IMR-90 (cell line): Measurements from ENCODE around the gene HIVEP3. TPM values are rescaled to one million over a fixed set of nuclear protein-coding genes. Genes with fewer than 3 reads are reported as not detected.

Experiments
- ATAC-seq: fragments of 200-7000 bp; cut with Tn5 transposase; 2 replicates; pipeline ENCODE4 v1.9.1; 2020; ENCODE audit warnings: low read depth, mild to moderate bottlenecking, moderate library complexity
- BruUV-seq: library from RNA; stranded (reverse); fragments of 400-500 nt; replicated peaks from 2 replicates; lab custom pipeline; 2021; lab: Mats Ljungman, UMichigan
- CTCF ChIA-PET: fragments of 300-600 bp; formaldehyde crosslinking; extraction: SDS; loops from one replicate; lab custom pipeline; 2021; ENCODE audit warnings: antibody characterized with exemption; lab: Yijun Ruan, JAX
- POLR2A ChIA-PET: fragments of 300-600 bp; sonication (Branson Sonifier 250); formaldehyde crosslinking; loops from one replicate; lab custom pipeline; 2022; ENCODE audit warnings: antibody characterized with exemption; ENCODE audit not compliant: unreplicated experiment; lab: Charles Lee
- DNase-seq: peaks from one replicate; pipeline ENCODE4 v3.0.0; 2013
- H2AFZ ChIP-seq: replicated peaks from 2 replicates; pipeline ENCODE3; 2013; ENCODE audit warnings: low read length, mild to moderate bottlenecking; ENCODE audit not compliant: poor library complexity
- H2AK5ac ChIP-seq: 2 replicates; pipeline ENCODE4 v1.6.1; 2013; ENCODE audit warnings: low read depth, low read length, inconsistent platforms
- H2AK9ac ChIP-seq: replicated peaks from 2 replicates; pipeline ENCODE3; 2013; ENCODE audit warnings: mild to moderate bottlenecking, low read depth, low read length, moderate library complexity; ENCODE audit not compliant: poor library complexity
- H2BK120ac ChIP-seq: 2 replicates; pipeline ENCODE4 v1.6.1; 2013; ENCODE audit warnings: low read depth, low read length, inconsistent platforms
- H2BK15ac ChIP-seq: 3 replicates; pipeline ENCODE4 v1.6.1; 2013; ENCODE audit warnings: low read depth, low read length, inconsistent platforms
- H2BK20ac ChIP-seq: 2 replicates; pipeline ENCODE4 v1.6.1; 2013; ENCODE audit warnings: low read depth, mild to moderate bottlenecking, inconsistent platforms, low read length, moderate library complexity
- H2BK5ac ChIP-seq: 2 replicates; pipeline ENCODE4 v1.6.1; 2013; ENCODE audit warnings: mild to moderate bottlenecking, low read depth, low read length, inconsistent platforms; ENCODE audit not compliant: poor library complexity, severe bottlenecking
- H3K14ac ChIP-seq: replicated peaks from 2 replicates; pipeline ENCODE4 v1.6.1; 2013; ENCODE audit warnings: low read depth, low read length, inconsistent platforms
- H3K18ac ChIP-seq: 2 replicates; pipeline ENCODE4 v1.6.1; 2013; ENCODE audit warnings: low read depth, low read length, control low read depth
- H3K23ac ChIP-seq: 2 replicates; pipeline ENCODE4 v1.6.1; 2013; ENCODE audit warnings: low read depth, low read length, inconsistent platforms
- H3K27ac ChIP-seq: 2 replicates; pipeline ENCODE4 v1.5.1; 2013; ENCODE audit warnings: mild to moderate bottlenecking, control low read depth, low read length; ENCODE audit not compliant: insufficient read depth
- H3K27me3 ChIP-seq: 2 replicates; pipeline ENCODE4 v1.6.1; 2013; ENCODE audit warnings: low read length; ENCODE audit not compliant: control insufficient read depth, insufficient read depth
- H3K36me3 ChIP-seq: 2 replicates; pipeline ENCODE4 v1.6.1; 2013; ENCODE audit warnings: low read length, mixed read lengths; ENCODE audit not compliant: control insufficient read depth, insufficient read depth
- H3K4ac ChIP-seq: 2 replicates; pipeline ENCODE4 v1.6.1; 2013; ENCODE audit warnings: low read depth, low read length, inconsistent platforms
- H3K4me1 ChIP-seq: 2 replicates; pipeline ENCODE4 v1.6.1; 2013; ENCODE audit warnings: low read length, mixed read lengths; ENCODE audit not compliant: control insufficient read depth, insufficient read depth
- H3K4me2 ChIP-seq: 2 replicates; pipeline ENCODE4 v1.6.1; 2013; ENCODE audit warnings: low read depth, mild to moderate bottlenecking, control low read depth, low read length, moderate library complexity
- H3K4me3 ChIP-seq: 2 replicates; pipeline ENCODE4 v1.5.1; 2013; ENCODE audit warnings: low read depth, mild to moderate bottlenecking, control low read depth, low read length, moderate library complexity; ENCODE audit not compliant: insufficient read depth
- H3K56ac ChIP-seq: 2 replicates; pipeline ENCODE4 v1.6.1; 2013; ENCODE audit warnings: low read length, inconsistent platforms; ENCODE audit not compliant: insufficient read depth; ENCODE audit errors: extremely low read depth
- H3K79me1 ChIP-seq, 2 experiments: 2 replicates each; pipeline ENCODE4 v1.6.1; 2013; ENCODE audit warnings: low read length in 2 of 2, inconsistent platforms in 1 of 2, low read depth in 1 of 2
- H3K9ac ChIP-seq: 2 replicates; pipeline ENCODE4 v1.6.1; 2013; ENCODE audit warnings: low read depth, low read length, control low read depth
- H3K9me1 ChIP-seq: 2 replicates; pipeline ENCODE4 v1.6.1; 2013; ENCODE audit warnings: low read length, inconsistent platforms; ENCODE audit not compliant: insufficient read depth
- H3K9me3 ChIP-seq: 2 replicates; pipeline ENCODE4 v1.6.1; 2013; ENCODE audit warnings: low read length; ENCODE audit not compliant: control insufficient read depth, insufficient read depth
- H4K20me1 ChIP-seq: 2 replicates; pipeline ENCODE4 v1.6.1; 2013; ENCODE audit warnings: low read length, inconsistent platforms; ENCODE audit not compliant: insufficient read depth
- H4K5ac ChIP-seq: 2 replicates; pipeline ENCODE4 v1.6.1; 2013; ENCODE audit warnings: mild to moderate bottlenecking, low read depth, low read length, control low read depth
- H4K8ac ChIP-seq, 2 experiments: 2 replicates each; pipeline ENCODE4 v1.6.1; 2013; ENCODE audit warnings: low read depth in 2 of 2, low read length in 2 of 2, control low read depth in 1 of 2, inconsistent platforms in 1 of 2
- H4K91ac ChIP-seq: 2 replicates; pipeline ENCODE4 v1.6.1; 2013; ENCODE audit warnings: low read depth, low read length, inconsistent platforms; ENCODE audit not compliant: insufficient read depth
- BHLHE40 ChIP-seq: fragments of 150-350 bp; IDR thresholded peaks from 2 replicates; pipeline ENCODE4 v1.6.1; 2016; ENCODE audit warnings: mild to moderate bottlenecking, low read depth, low read length
- CEBPB ChIP-seq: IDR thresholded peaks from 2 replicates; pipeline ENCODE4 v1.6.1; 2012; ENCODE audit warnings: low read depth, low read length, improper control_type of control experiment
- CHD1 ChIP-seq: IDR thresholded peaks from 2 replicates; pipeline ENCODE4 v1.6.1; 2012; ENCODE audit warnings: low read depth, low read length, improper control_type of control experiment
- CTCF ChIP-seq: conservative IDR thresholded peaks from 2 replicates; pipeline ENCODE4 v1.5.1; 2012; ENCODE audit warnings: mild to moderate bottlenecking, low read depth, low read length, improper control_type of control experiment
- FOS ChIP-seq: fragments of 150-350 bp; IDR thresholded peaks from 2 replicates; pipeline ENCODE4 v1.6.1; 2016; ENCODE audit warnings: low read depth, low read length
- MAFK ChIP-seq: IDR thresholded peaks from 2 replicates; pipeline ENCODE4 v1.6.1; 2012; ENCODE audit warnings: low read depth, low read length, improper control_type of control experiment
- MAZ ChIP-seq: IDR thresholded peaks from 2 replicates; pipeline ENCODE4 v1.6.1; 2012; ENCODE audit warnings: low read depth, mild to moderate bottlenecking, low read length, improper control_type of control experiment, moderate library complexity, borderline replicate concordance
- MXI1 ChIP-seq: IDR thresholded peaks from 2 replicates; pipeline ENCODE4 v1.6.1; 2012; ENCODE audit warnings: low read depth, mild to moderate bottlenecking, low read length, moderate library complexity, borderline replicate concordance
- NFE2L2 ChIP-seq: fragments of 150-350 bp; IDR thresholded peaks from 2 replicates; pipeline ENCODE4 v1.6.1; 2016; ENCODE audit warnings: low read depth, mild to moderate bottlenecking, low read length
- RAD21 ChIP-seq: IDR thresholded peaks from 2 replicates; pipeline ENCODE4 v1.6.1; 2012; ENCODE audit warnings: low read length, improper control_type of control experiment
- RCOR1 ChIP-seq: IDR thresholded peaks from 2 replicates; pipeline ENCODE4 v1.6.1; 2012; ENCODE audit warnings: mild to moderate bottlenecking, low read length, improper control_type of control experiment; ENCODE audit not compliant: insufficient replicate concordance
- WGBS, 2 experiments: methylation state at CpG; one replicate each; pipeline versions ENCODE4 v1.1.5 to v1.1.7; 2013; ENCODE audit warnings: missing lambda C conversion rate in 2 of 2; ENCODE audit not compliant: insufficient read length in 1 of 2; ENCODE audit errors: extremely low coverage in 2 of 2; 5-methylcytosine and 5-hydroxymethylcytosine counted together
- dilution Hi-C: fragments of 300-500 bp; cut with HindIII; formaldehyde crosslinking; loops from one replicate; pipeline ENCODE4 v1.14.3; 2018; ENCODE audit warnings: low sequenced_read_pairs; ENCODE audit not compliant: unreplicated experiment
- in situ Hi-C: fragments of 300-500 bp; cut with MboI; formaldehyde crosslinking; loops from 3 replicates; pipeline ENCODE4 v1.14.3; 2019; ENCODE audit warnings: low sequenced_read_pairs, inconsistent platforms, mixed read lengths
- intact Hi-C: fragments of 100-400 bp; cut with micrococcal nuclease; formaldehyde crosslinking; loops from 2 replicates; pipeline ENCODE4 v1.10.0; 2022
- polyA plus RNA-seq, 3 experiments: library from polyadenylated mRNA; depleted of rRNA; stranded (reverse); fragments of >200 nt; gene quantifications; 2 replicates each; pipeline ENCODE4 v1.2.3, GENCODE V29; 2012; ENCODE audit warnings: low replicate concordance in 1 of 3
- total RNA-seq: library from RNA; depleted of rRNA; stranded (reverse); fragments of >200 nt; gene quantifications from 2 replicates; pipeline ENCODE4 v1.2.3, GENCODE V29; 2012
- TF ChIP-seq, protein P1 (sequence below): fragments of 150-350 bp; IDR thresholded peaks from 2 replicates; pipeline ENCODE4 v1.6.1; 2016; ENCODE audit warnings: low read depth, mild to moderate bottlenecking, low read length, moderate library complexity, borderline replicate concordance

HIVEP3 gene
- total and polyA plus RNA-seq, 2 of the 4 experiments (the other 2 are of a cell fraction): 1.4 to 4.0 TPM

- BruUV-seq: no TSS peak
- no peak overlapping the region for H3K14ac ChIP-seq
- H3K9me3 ChIP-seq: no peaks in the 10 kb centered on the region
- no peak overlapping the region for H2AK9ac ChIP-seq
- no peak overlapping the region for H3K23ac ChIP-seq
- H4K8ac ChIP-seq: no peak overlapping the region
- H3K79me1 ChIP-seq: no peaks in the 10 kb centered on the region
- H3K4me2 ChIP-seq: no peak overlapping the region
- CTCF ChIA-PET: no interaction called here
- H3K56ac ChIP-seq: no peak overlapping the region
- TF ChIP-seq CTCF (no peak), MAFK (no peak), MXI1 (no peak), BHLHE40 (no peak), RCOR1 (no peak), RAD21 (no peak), NFE2L2 (no peak), CEBPB (no peak), MAZ (no peak), FOS (no peak), CHD1 (no peak)
- TF ChIP-seq, protein P1, sequence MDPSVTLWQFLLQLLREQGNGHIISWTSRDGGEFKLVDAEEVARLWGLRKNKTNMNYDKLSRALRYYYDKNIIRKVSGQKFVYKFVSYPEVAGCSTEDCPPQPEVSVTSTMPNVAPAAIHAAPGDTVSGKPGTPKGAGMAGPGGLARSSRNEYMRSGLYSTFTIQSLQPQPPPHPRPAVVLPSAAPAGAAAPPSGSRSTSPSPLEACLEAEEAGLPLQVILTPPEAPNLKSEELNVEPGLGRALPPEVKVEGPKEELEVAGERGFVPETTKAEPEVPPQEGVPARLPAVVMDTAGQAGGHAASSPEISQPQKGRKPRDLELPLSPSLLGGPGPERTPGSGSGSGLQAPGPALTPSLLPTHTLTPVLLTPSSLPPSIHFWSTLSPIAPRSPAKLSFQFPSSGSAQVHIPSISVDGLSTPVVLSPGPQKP: no peak
- POLR2A ChIA-PET: no interaction called here
- intact Hi-C loops (no loop called here), in situ Hi-C loops (no loop called here), dilution Hi-C loops (no loop called here)
- no peaks in the 10 kb centered on the region for H3K36me3 ChIP-seq
- H3K27ac ChIP-seq: no peak overlapping the region
- H2BK15ac ChIP-seq: no peak overlapping the region
- no peak overlapping the region for H2BK20ac ChIP-seq
- H3K4ac ChIP-seq: no peak overlapping the region
- H3K9me1 ChIP-seq: 0 out of 2 replicates have a peak, but pooled peaks cover 6% of the 10 kb centered on the region
- no peak for ATAC-seq
- H3K27me3 ChIP-seq: no peaks in the 10 kb centered on the region
- no peak overlapping the region for H3K9ac ChIP-seq
- peaks cover 14% of the 10 kb centered on the region for H3K4me1 ChIP-seq
- H4K20me1 ChIP-seq: no peaks in the 10 kb centered on the region
- no peak overlapping the region for H4K5ac ChIP-seq
- no peak for DNase-seq
- no peak overlapping the region for H3K4me3 ChIP-seq
- no peak overlapping the region for H4K91ac ChIP-seq
- H2AFZ ChIP-seq: no peak overlapping the region
- H2AK5ac ChIP-seq: no peak overlapping the region
- H2BK120ac ChIP-seq: no peak overlapping the region
- H2BK5ac ChIP-seq: no peak overlapping the region
- H3K18ac ChIP-seq: no peak overlapping the region
- WGBS, 2 experiments: no CpG with 5 or more reads among the region's 12 CpGs
Observed at GRCh38 chr1:41720861-41721410, 197.8 kb downstream of the HIVEP3 start.
